IMR-90 (cell line): ENCODE data around the gene DPH7. TPM values are rescaled to one million over a fixed set of nuclear protein-coding genes. Genes with fewer than 3 reads are reported as not detected.

Source experiments
- ATAC-seq: fragments of 200-7000 bp; cut with Tn5 transposase; 2 replicates; pipeline ENCODE4 v1.9.1; 2020; ENCODE audit warnings: low read depth, mild to moderate bottlenecking, moderate library complexity
- BruUV-seq: library from RNA; stranded (reverse); fragments of 400-500 nt; replicated peaks from 2 replicates; lab custom pipeline; 2021; lab: Mats Ljungman, UMichigan
- CTCF ChIA-PET: fragments of 300-600 bp; formaldehyde crosslinking; extraction: SDS; loops from one replicate; lab custom pipeline; 2021; ENCODE audit warnings: antibody characterized with exemption; lab: Yijun Ruan, JAX
- POLR2A ChIA-PET: fragments of 300-600 bp; sonication (Branson Sonifier 250); formaldehyde crosslinking; loops from one replicate; lab custom pipeline; 2022; ENCODE audit warnings: antibody characterized with exemption; ENCODE audit not compliant: unreplicated experiment; lab: Charles Lee
- DNase-seq: peaks from one replicate; pipeline ENCODE4 v3.0.0; 2013
- H2AFZ ChIP-seq: replicated peaks from 2 replicates; pipeline ENCODE3; 2013; ENCODE audit warnings: low read length, mild to moderate bottlenecking; ENCODE audit not compliant: poor library complexity
- H2AK5ac ChIP-seq: 2 replicates; pipeline ENCODE4 v1.6.1; 2013; ENCODE audit warnings: low read depth, low read length, inconsistent platforms
- H2AK9ac ChIP-seq: replicated peaks from 2 replicates; pipeline ENCODE3; 2013; ENCODE audit warnings: mild to moderate bottlenecking, low read depth, low read length, moderate library complexity; ENCODE audit not compliant: poor library complexity
- H2BK120ac ChIP-seq: 2 replicates; pipeline ENCODE4 v1.6.1; 2013; ENCODE audit warnings: low read depth, low read length, inconsistent platforms
- H2BK15ac ChIP-seq: 3 replicates; pipeline ENCODE4 v1.6.1; 2013; ENCODE audit warnings: low read depth, low read length, inconsistent platforms
- H2BK20ac ChIP-seq: 2 replicates; pipeline ENCODE4 v1.6.1; 2013; ENCODE audit warnings: low read depth, mild to moderate bottlenecking, inconsistent platforms, low read length, moderate library complexity
- H2BK5ac ChIP-seq: 2 replicates; pipeline ENCODE4 v1.6.1; 2013; ENCODE audit warnings: mild to moderate bottlenecking, low read depth, low read length, inconsistent platforms; ENCODE audit not compliant: poor library complexity, severe bottlenecking
- H3K14ac ChIP-seq: replicated peaks from 2 replicates; pipeline ENCODE4 v1.6.1; 2013; ENCODE audit warnings: low read depth, low read length, inconsistent platforms
- H3K18ac ChIP-seq: 2 replicates; pipeline ENCODE4 v1.6.1; 2013; ENCODE audit warnings: low read depth, low read length, control low read depth
- H3K23ac ChIP-seq: 2 replicates; pipeline ENCODE4 v1.6.1; 2013; ENCODE audit warnings: low read depth, low read length, inconsistent platforms
- H3K27ac ChIP-seq: 2 replicates; pipeline ENCODE4 v1.5.1; 2013; ENCODE audit warnings: mild to moderate bottlenecking, control low read depth, low read length; ENCODE audit not compliant: insufficient read depth
- H3K27me3 ChIP-seq: 2 replicates; pipeline ENCODE4 v1.6.1; 2013; ENCODE audit warnings: low read length; ENCODE audit not compliant: control insufficient read depth, insufficient read depth
- H3K36me3 ChIP-seq: 2 replicates; pipeline ENCODE4 v1.6.1; 2013; ENCODE audit warnings: low read length, mixed read lengths; ENCODE audit not compliant: control insufficient read depth, insufficient read depth
- H3K4ac ChIP-seq: 2 replicates; pipeline ENCODE4 v1.6.1; 2013; ENCODE audit warnings: low read depth, low read length, inconsistent platforms
- H3K4me1 ChIP-seq: 2 replicates; pipeline ENCODE4 v1.6.1; 2013; ENCODE audit warnings: low read length, mixed read lengths; ENCODE audit not compliant: control insufficient read depth, insufficient read depth
- H3K4me2 ChIP-seq: 2 replicates; pipeline ENCODE4 v1.6.1; 2013; ENCODE audit warnings: low read depth, mild to moderate bottlenecking, control low read depth, low read length, moderate library complexity
- H3K4me3 ChIP-seq: 2 replicates; pipeline ENCODE4 v1.5.1; 2013; ENCODE audit warnings: low read depth, mild to moderate bottlenecking, control low read depth, low read length, moderate library complexity; ENCODE audit not compliant: insufficient read depth
- H3K56ac ChIP-seq: 2 replicates; pipeline ENCODE4 v1.6.1; 2013; ENCODE audit warnings: low read length, inconsistent platforms; ENCODE audit not compliant: insufficient read depth; ENCODE audit errors: extremely low read depth
- H3K79me1 ChIP-seq, 2 experiments: 2 replicates each; pipeline ENCODE4 v1.6.1; 2013; ENCODE audit warnings: low read length in 2 of 2, inconsistent platforms in 1 of 2, low read depth in 1 of 2
- H3K9ac ChIP-seq: 2 replicates; pipeline ENCODE4 v1.6.1; 2013; ENCODE audit warnings: low read depth, low read length, control low read depth
- H3K9me1 ChIP-seq: 2 replicates; pipeline ENCODE4 v1.6.1; 2013; ENCODE audit warnings: low read length, inconsistent platforms; ENCODE audit not compliant: insufficient read depth
- H3K9me3 ChIP-seq: 2 replicates; pipeline ENCODE4 v1.6.1; 2013; ENCODE audit warnings: low read length; ENCODE audit not compliant: control insufficient read depth, insufficient read depth
- H4K20me1 ChIP-seq: 2 replicates; pipeline ENCODE4 v1.6.1; 2013; ENCODE audit warnings: low read length, inconsistent platforms; ENCODE audit not compliant: insufficient read depth
- H4K5ac ChIP-seq: 2 replicates; pipeline ENCODE4 v1.6.1; 2013; ENCODE audit warnings: mild to moderate bottlenecking, low read depth, low read length, control low read depth
- H4K8ac ChIP-seq, 2 experiments: 2 replicates each; pipeline ENCODE4 v1.6.1; 2013; ENCODE audit warnings: low read depth in 2 of 2, low read length in 2 of 2, control low read depth in 1 of 2, inconsistent platforms in 1 of 2
- H4K91ac ChIP-seq: 2 replicates; pipeline ENCODE4 v1.6.1; 2013; ENCODE audit warnings: low read depth, low read length, inconsistent platforms; ENCODE audit not compliant: insufficient read depth
- BHLHE40 ChIP-seq: fragments of 150-350 bp; IDR thresholded peaks from 2 replicates; pipeline ENCODE4 v1.6.1; 2016; ENCODE audit warnings: mild to moderate bottlenecking, low read depth, low read length
- CEBPB ChIP-seq: IDR thresholded peaks from 2 replicates; pipeline ENCODE4 v1.6.1; 2012; ENCODE audit warnings: low read depth, low read length, improper control_type of control experiment
- CHD1 ChIP-seq: IDR thresholded peaks from 2 replicates; pipeline ENCODE4 v1.6.1; 2012; ENCODE audit warnings: low read depth, low read length, improper control_type of control experiment
- ELK1 ChIP-seq: fragments of 150-350 bp; IDR thresholded peaks from 2 replicates; pipeline ENCODE4 v1.6.1; 2016; ENCODE audit warnings: low read depth, mild to moderate bottlenecking, low read length, moderate library complexity, borderline replicate concordance
- FOS ChIP-seq: fragments of 150-350 bp; IDR thresholded peaks from 2 replicates; pipeline ENCODE4 v1.6.1; 2016; ENCODE audit warnings: low read depth, low read length
- MAFK ChIP-seq: IDR thresholded peaks from 2 replicates; pipeline ENCODE4 v1.6.1; 2012; ENCODE audit warnings: low read depth, low read length, improper control_type of control experiment
- MAZ ChIP-seq: IDR thresholded peaks from 2 replicates; pipeline ENCODE4 v1.6.1; 2012; ENCODE audit warnings: low read depth, mild to moderate bottlenecking, low read length, improper control_type of control experiment, moderate library complexity, borderline replicate concordance
- MXI1 ChIP-seq: IDR thresholded peaks from 2 replicates; pipeline ENCODE4 v1.6.1; 2012; ENCODE audit warnings: low read depth, mild to moderate bottlenecking, low read length, moderate library complexity, borderline replicate concordance
- NFE2L2 ChIP-seq: fragments of 150-350 bp; IDR thresholded peaks from 2 replicates; pipeline ENCODE4 v1.6.1; 2016; ENCODE audit warnings: low read depth, mild to moderate bottlenecking, low read length
- POLR2A ChIP-seq: IDR thresholded peaks from 2 replicates; pipeline ENCODE4 v1.6.1; 2012; ENCODE audit warnings: mild to moderate bottlenecking, low read depth, low read length
- RAD21 ChIP-seq: IDR thresholded peaks from 2 replicates; pipeline ENCODE4 v1.6.1; 2012; ENCODE audit warnings: low read length, improper control_type of control experiment
- RCOR1 ChIP-seq: IDR thresholded peaks from 2 replicates; pipeline ENCODE4 v1.6.1; 2012; ENCODE audit warnings: mild to moderate bottlenecking, low read length, improper control_type of control experiment; ENCODE audit not compliant: insufficient replicate concordance
- RFX5 ChIP-seq: IDR thresholded peaks from 2 replicates; pipeline ENCODE4 v1.8.0; 2012; ENCODE audit warnings: low read depth, mild to moderate bottlenecking, low read length, moderate library complexity
- SMC3 ChIP-seq: fragments of 150-350 bp; IDR thresholded peaks from 2 replicates; pipeline ENCODE4 v1.6.1; 2016; ENCODE audit warnings: low read depth, mild to moderate bottlenecking, antibody characterized with exemption, low read length, moderate library complexity
- USF2 ChIP-seq: fragments of 150-350 bp; IDR thresholded peaks from 2 replicates; pipeline ENCODE4 v1.6.1; 2017; ENCODE audit warnings: mild to moderate bottlenecking, antibody characterized with exemption, low read length, low read depth
- WGBS, 2 experiments: methylation state at CpG; one replicate each; pipeline versions ENCODE4 v1.1.5 to v1.1.7; 2013; ENCODE audit warnings: missing lambda C conversion rate in 2 of 2; ENCODE audit not compliant: insufficient read length in 1 of 2; ENCODE audit errors: extremely low coverage in 2 of 2; 5-methylcytosine and 5-hydroxymethylcytosine counted together
- dilution Hi-C: fragments of 300-500 bp; cut with HindIII; formaldehyde crosslinking; loops from one replicate; pipeline ENCODE4 v1.14.3; 2018; ENCODE audit warnings: low sequenced_read_pairs; ENCODE audit not compliant: unreplicated experiment
- in situ Hi-C: fragments of 300-500 bp; cut with MboI; formaldehyde crosslinking; loops from 3 replicates; pipeline ENCODE4 v1.14.3; 2019; ENCODE audit warnings: low sequenced_read_pairs, inconsistent platforms, mixed read lengths
- intact Hi-C: fragments of 100-400 bp; cut with micrococcal nuclease; formaldehyde crosslinking; loops from 2 replicates; pipeline ENCODE4 v1.10.0; 2022
- polyA plus RNA-seq, 3 experiments: library from polyadenylated mRNA; depleted of rRNA; stranded (reverse); fragments of >200 nt; gene quantifications; 2 replicates each; pipeline ENCODE4 v1.2.3, GENCODE V29; 2012; ENCODE audit warnings: low replicate concordance in 1 of 3
- total RNA-seq: library from RNA; depleted of rRNA; stranded (reverse); fragments of >200 nt; gene quantifications from 2 replicates; pipeline ENCODE4 v1.2.3, GENCODE V29; 2012
- TF ChIP-seq, protein P1 (sequence below): conservative IDR thresholded peaks from 2 replicates; pipeline ENCODE4 v1.5.1; 2012; ENCODE audit warnings: mild to moderate bottlenecking, low read depth, low read length, improper control_type of control experiment

DPH7 gene
- total and polyA plus RNA-seq, 2 of the 4 experiments (the other 2 are of a cell fraction): 12.5 to 33.7 TPM

GRCh38 chr9:137588891-137589290, 10.2 kb upstream of the DPH7 start:
- 94% methylated on average over 3 of the region's 6 CpGs; no CpG with 5 or more reads in 1 of the 2 experiments for WGBS, 2 experiments
- peaks cover 10% of the 10 kb centered on the region; the same call in 1 of the 2 replicates for H4K20me1 ChIP-seq
- peak overlapping the region; percentile 69 for H3K23ac ChIP-seq
- peak overlapping the region; percentile 93 for H3K4me2 ChIP-seq
- no peak overlapping the region for H3K14ac ChIP-seq
- H2AFZ ChIP-seq: no peak overlapping the region
- in situ Hi-C loops: no loop called here
- no peaks in the 10 kb centered on the region for H3K9me1 ChIP-seq
- H3K36me3 ChIP-seq: peaks cover 30% of the 10 kb centered on the region
- H3K27ac ChIP-seq: no peak overlapping the region; the same call in 1 of the 2 replicates
- no peak overlapping the region for H2BK20ac ChIP-seq
- H4K8ac ChIP-seq: no peak overlapping the region
- no peak overlapping the region for H3K4ac ChIP-seq
- peak overlapping the region; percentile 1 for H2AK9ac ChIP-seq
- ATAC-seq (no peak), DNase-seq (no peak)
- no peaks in the 10 kb centered on the region for H3K27me3 ChIP-seq
- H2BK120ac ChIP-seq: no peak overlapping the region
- peaks cover 7 to 43% of the 10 kb centered on the region in 2 experiments for H3K79me1 ChIP-seq
- no peak overlapping the region for H2BK15ac ChIP-seq
- no peak overlapping the region for H4K5ac ChIP-seq
- CTCF ChIA-PET: interaction anchor here (1.9 kb wide), 1 partner anchor 10 kb away, joined by 5 read pairs; no protein-coding TSS in a partner anchor
- peaks cover 7% of the 10 kb centered on the region for H3K4me1 ChIP-seq
- no peak overlapping the region; the same call in 1 of the 2 replicates for H3K4me3 ChIP-seq
- dilution Hi-C loops: no loop called here
- TF ChIP-seq, protein P1, sequence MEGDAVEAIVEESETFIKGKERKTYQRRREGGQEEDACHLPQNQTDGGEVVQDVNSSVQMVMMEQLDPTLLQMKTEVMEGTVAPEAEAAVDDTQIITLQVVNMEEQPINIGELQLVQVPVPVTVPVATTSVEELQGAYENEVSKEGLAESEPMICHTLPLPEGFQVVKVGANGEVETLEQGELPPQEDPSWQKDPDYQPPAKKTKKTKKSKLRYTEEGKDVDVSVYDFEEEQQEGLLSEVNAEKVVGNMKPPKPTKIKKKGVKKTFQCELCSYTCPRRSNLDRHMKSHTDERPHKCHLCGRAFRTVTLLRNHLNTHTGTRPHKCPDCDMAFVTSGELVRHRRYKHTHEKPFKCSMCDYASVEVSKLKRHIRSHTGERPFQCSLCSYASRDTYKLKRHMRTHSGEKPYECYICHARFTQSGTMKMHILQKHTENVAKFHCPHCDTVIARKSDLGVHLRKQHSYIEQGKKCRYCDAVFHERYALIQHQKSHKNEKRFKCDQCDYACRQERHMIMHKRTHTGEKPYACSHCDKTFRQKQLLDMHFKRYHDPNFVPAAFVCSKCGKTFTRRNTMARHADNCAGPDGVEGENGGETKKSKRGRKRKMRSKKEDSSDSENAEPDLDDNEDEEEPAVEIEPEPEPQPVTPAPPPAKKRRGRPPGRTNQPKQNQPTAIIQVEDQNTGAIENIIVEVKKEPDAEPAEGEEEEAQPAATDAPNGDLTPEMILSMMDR: no peak
- TF ChIP-seq MAZ: no peak
- no peak for TF ChIP-seq CHD1
- no peak for TF ChIP-seq ELK1
- no peak for TF ChIP-seq NFE2L2
- no peak for TF ChIP-seq CEBPB
- TF ChIP-seq POLR2A: no peak
- TF ChIP-seq RAD21: no peak
- no peak for TF ChIP-seq SMC3
- no peak for TF ChIP-seq FOS
- TF ChIP-seq MAFK: no peak
- TF ChIP-seq RFX5: no peak
- TF ChIP-seq USF2: no peak
- no peak for TF ChIP-seq MXI1
- TF ChIP-seq RCOR1: no peak
- TF ChIP-seq BHLHE40: no peak
- H3K9ac ChIP-seq: peak overlapping the region; percentile 62; the same call in 1 of the 2 replicates
- intact Hi-C loops: no loop called here
- no peaks in the 10 kb centered on the region for H3K9me3 ChIP-seq
- POLR2A ChIA-PET: no interaction called here
- BruUV-seq: no TSS peak
- no peak overlapping the region for H2BK5ac ChIP-seq
- H4K91ac ChIP-seq: no peak overlapping the region
- H2AK5ac ChIP-seq: no peak overlapping the region
- H3K18ac ChIP-seq: no peak overlapping the region
- no peak overlapping the region for H3K56ac ChIP-seq
